ENCODE data around the gene PHTF1. TPM values are rescaled to one million over a fixed set of nuclear protein-coding genes. Genes with fewer than 3 reads are reported as not detected.

Gene PHTF1
- polyA plus RNA-seq, 1 experiment, result 18.0 TPM

DNA sequence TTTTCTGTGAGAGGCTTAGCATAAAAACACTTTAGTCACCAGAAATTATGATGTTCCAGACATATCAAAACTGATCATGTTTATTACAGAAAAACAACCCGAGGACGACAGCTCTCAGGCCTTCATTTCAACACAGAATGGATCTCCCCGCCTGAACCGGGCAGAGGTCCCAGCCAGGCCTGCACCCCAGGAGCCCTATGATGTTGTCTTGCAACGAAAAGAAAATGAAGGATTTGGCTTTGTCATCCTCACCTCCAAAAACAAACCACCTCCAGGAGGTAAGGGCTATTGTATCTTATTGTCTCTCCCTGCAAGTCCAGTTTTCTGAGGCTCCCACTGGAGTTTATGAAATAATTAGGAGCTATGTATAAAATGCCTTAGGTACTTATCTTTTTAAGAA, 105.5 kb downstream of the PHTF1 start:
- Histone ChIP-seq H3K4me3 (ENCODE audit: low read depth, low read length) (no peak overlapping the region), H3K27ac (ENCODE audit: low read depth, low read length) (no peak overlapping the region), H3K27me3 (ENCODE audit: control insufficient read depth, insufficient read depth, low read length) (no peaks in the 10 kb centered on the region), H3K9me3 (ENCODE audit: control insufficient read depth, insufficient read depth, low read length) (no peaks in the 10 kb centered on the region)
- CTCF ChIA-PET, result interaction anchor here (1.2 kb wide), 1 partner anchor 581 kb away, joined by 4 read pairs; the partner anchor contains the start of gene LRIG2
- DNase-seq (ENCODE audit: low read depth, low spot score), result no peak
- TF ChIP-seq, protein P1, sequence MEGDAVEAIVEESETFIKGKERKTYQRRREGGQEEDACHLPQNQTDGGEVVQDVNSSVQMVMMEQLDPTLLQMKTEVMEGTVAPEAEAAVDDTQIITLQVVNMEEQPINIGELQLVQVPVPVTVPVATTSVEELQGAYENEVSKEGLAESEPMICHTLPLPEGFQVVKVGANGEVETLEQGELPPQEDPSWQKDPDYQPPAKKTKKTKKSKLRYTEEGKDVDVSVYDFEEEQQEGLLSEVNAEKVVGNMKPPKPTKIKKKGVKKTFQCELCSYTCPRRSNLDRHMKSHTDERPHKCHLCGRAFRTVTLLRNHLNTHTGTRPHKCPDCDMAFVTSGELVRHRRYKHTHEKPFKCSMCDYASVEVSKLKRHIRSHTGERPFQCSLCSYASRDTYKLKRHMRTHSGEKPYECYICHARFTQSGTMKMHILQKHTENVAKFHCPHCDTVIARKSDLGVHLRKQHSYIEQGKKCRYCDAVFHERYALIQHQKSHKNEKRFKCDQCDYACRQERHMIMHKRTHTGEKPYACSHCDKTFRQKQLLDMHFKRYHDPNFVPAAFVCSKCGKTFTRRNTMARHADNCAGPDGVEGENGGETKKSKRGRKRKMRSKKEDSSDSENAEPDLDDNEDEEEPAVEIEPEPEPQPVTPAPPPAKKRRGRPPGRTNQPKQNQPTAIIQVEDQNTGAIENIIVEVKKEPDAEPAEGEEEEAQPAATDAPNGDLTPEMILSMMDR (IDR thresholded peaks at IDR 0.05; ENCODE audit: low read depth, low read length), result no peak
- POLR2A ChIA-PET, result no interaction called here

DNA sequence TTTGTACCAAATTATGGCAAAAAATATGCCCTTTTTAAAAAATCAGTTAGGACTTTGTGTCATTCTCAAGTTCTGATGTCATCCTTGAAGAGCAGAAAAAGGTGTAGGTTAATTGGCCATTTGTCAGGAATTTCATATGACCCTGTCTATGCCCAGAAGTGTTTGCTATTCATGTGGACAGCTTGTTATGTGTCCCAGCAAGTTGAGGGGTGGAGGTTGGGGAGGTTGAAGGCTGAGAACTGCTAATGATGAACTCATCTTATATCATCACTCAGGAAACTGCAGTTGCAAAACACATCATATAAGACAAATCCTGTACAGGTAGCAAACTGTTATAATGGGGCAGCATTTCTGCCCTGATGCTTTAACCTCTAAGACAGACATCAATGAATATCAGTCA, 106.5 kb downstream of the PHTF1 start:
- no peak overlapping the region for H3K4me3 ChIP-seq (ENCODE audit: low read depth, low read length)
- no peak for DNase-seq (ENCODE audit: low read depth, low spot score)
- ChIA-PET CTCF (no interaction called here), POLR2A (no interaction called here)
- no peaks in the 10 kb centered on the region for H3K9me3 ChIP-seq (ENCODE audit: control insufficient read depth, insufficient read depth, low read length)
- TF ChIP-seq, protein P1 (IDR thresholded peaks at IDR 0.05; ENCODE audit: low read depth, low read length), result no peak
- H3K27me3 ChIP-seq (ENCODE audit: control insufficient read depth, insufficient read depth, low read length), result no peaks in the 10 kb centered on the region
- H3K27ac ChIP-seq (ENCODE audit: low read depth, low read length), result no peak overlapping the region

DNA sequence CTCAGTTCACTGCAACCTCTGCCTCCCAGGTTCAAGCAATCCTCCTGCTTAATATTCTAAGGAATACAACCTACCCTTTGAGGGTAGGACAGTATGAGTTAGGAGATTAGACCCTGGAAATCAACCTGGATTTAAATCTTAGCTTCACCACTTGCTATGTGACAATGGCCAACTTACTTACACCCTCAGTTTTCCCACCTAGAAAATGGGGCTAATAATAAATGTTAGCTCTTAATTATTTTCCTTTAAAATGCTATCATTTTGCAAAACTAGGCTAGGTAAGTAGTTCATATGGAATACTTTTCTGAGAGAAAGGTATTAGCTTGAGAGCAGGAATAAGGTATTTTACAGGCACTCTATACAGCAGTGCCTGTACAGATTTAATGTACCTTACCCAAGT, 110.8 kb downstream of the PHTF1 start:
- ChIA-PET POLR2A (no interaction called here), CTCF (interaction anchor here (1.1 kb wide), 1 partner anchor 576 kb away, joined by 3 read pairs; the partner anchor contains the start of gene LRIG2)
- TF ChIP-seq, protein P1 (IDR thresholded peaks at IDR 0.05; ENCODE audit: low read depth, low read length), result no peak
- no peak overlapping the region for H3K27ac ChIP-seq (ENCODE audit: low read depth, low read length)
- no peak overlapping the region for H3K4me3 ChIP-seq (ENCODE audit: low read depth, low read length)
- DNase-seq (ENCODE audit: low read depth, low spot score), result no peak
- H3K9me3 ChIP-seq (ENCODE audit: control insufficient read depth, insufficient read depth, low read length), result no peaks in the 10 kb centered on the region
- H3K27me3 ChIP-seq (ENCODE audit: control insufficient read depth, insufficient read depth, low read length), result no peaks in the 10 kb centered on the region

DNA sequence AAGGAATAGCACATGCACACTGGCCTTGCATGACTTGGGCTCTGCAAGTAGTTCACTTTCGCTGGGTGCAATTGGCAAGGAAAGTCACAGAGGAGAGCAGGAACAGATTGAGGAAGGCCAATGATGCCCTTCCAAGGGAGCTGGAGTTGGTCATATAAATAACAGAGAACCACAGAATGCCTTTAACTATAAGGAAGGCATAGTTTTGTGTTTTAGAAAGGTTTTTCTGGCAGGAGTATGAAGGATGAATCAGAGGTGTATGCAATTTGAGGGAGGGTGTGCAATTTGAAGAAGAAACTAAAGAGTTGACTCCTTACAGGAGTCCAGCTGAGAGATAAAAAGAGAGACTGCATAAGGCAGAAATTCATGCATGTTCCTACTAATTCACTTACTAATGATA, 112.1 kb downstream of the PHTF1 start:
- H3K4me3 ChIP-seq (ENCODE audit: low read depth, low read length), result no peak overlapping the region
- POLR2A ChIA-PET, result no interaction called here
- no peak overlapping the region for H3K27ac ChIP-seq (ENCODE audit: low read depth, low read length)
- no peak for DNase-seq (ENCODE audit: low read depth, low spot score)
- TF ChIP-seq, protein P1 (IDR thresholded peaks at IDR 0.05; ENCODE audit: low read depth, low read length), result no peak
- no peaks in the 10 kb centered on the region for H3K9me3 ChIP-seq (ENCODE audit: control insufficient read depth, insufficient read depth, low read length)
- no peaks in the 10 kb centered on the region for H3K27me3 ChIP-seq (ENCODE audit: control insufficient read depth, insufficient read depth, low read length)
- CTCF ChIA-PET, result no interaction called here

Other genes with a start within 250 kb of the PHTF1 start
- 6.3 and 12.2 TPM in 2 replicates for gene RSBN1, start 53.0 kb upstream of the PHTF1 start, polyA plus RNA-seq (2011; rRNA removed)
- 0.17 and 0.21 TPM in 2 replicates for gene PTPN22, start 112.2 kb upstream of the PHTF1 start, polyA plus RNA-seq (2011; rRNA removed)
- gene BCL2L15, start 128.1 kb upstream of the PHTF1 start, polyA plus RNA-seq (2011; rRNA removed), result 0.11 and 0.12 TPM in 2 replicates
- 13.6 and 16.5 TPM in 2 replicates for gene AP4B1, start 145.3 kb upstream of the PHTF1 start, polyA plus RNA-seq (2011; rRNA removed)
- 2.7 and 3.2 TPM in 2 replicates for gene DCLRE1B, start 145.8 kb upstream of the PHTF1 start, polyA plus RNA-seq (2011; rRNA removed)
- 28.4 and 31.3 TPM in 2 replicates for gene HIPK1, start 169.8 kb upstream of the PHTF1 start, polyA plus RNA-seq (2011; rRNA removed)
- 90.3 and 105 TPM in 2 replicates for gene OLFML3, start 220.0 kb upstream of the PHTF1 start, polyA plus RNA-seq (2011; rRNA removed)

All from AG04450 (cell line).